ENCODE data around the gene LARP4B. TPM values are rescaled to one million over a fixed set of nuclear protein-coding genes. Genes with fewer than 3 reads are reported as not detected.
"Not testable (repeated sequence)": the region's sequence is repeated elsewhere in the genome, so short reads cannot be mapped to it uniquely, and the experiment has no call there.

The LARP4B gene
- polyA plus RNA-seq, 1 donor, result 51.3 TPM

DNA sequence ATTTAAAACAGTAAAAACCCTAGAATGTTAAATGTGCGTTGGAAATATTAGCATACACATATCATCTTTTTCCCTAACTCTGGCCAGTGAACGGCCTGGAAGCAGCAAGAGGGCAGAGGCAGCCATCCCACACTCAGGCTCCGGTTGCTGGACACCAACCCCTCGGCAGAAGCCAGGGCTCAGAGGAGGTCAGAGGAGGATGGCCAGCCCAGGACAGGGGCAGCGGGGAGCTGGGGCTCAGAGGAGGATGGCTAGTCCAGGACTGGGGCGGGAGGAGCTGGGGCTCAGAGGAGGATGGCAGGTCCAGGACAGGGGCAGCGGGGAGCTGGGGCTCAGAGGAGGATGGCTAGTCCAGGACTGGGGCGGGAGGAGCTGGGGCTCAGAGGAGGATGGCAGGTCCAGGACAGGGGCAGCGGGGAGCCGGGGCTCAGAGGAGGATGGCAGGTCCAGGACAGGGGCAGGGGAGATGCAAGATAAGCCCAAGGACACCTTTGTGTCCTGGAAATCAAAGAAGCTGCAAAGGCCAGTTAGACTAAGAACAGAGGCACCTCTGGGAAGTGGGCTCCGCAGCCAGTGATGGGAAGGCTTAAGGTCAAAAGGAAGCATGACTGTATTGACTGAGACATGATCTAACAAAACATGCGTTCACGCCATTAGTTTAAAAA is 161.3 kb downstream of the LARP4B start:
- not testable (repeated sequence) for DNase-seq

GRCh38 chr10:767794-768193 is 163.7 kb downstream of the LARP4B start:
- DNase-seq, result no peak

GRCh38 chr10:767211-767610 is 164.3 kb downstream of the LARP4B start:
- DNase-seq, result no peak

DNA sequence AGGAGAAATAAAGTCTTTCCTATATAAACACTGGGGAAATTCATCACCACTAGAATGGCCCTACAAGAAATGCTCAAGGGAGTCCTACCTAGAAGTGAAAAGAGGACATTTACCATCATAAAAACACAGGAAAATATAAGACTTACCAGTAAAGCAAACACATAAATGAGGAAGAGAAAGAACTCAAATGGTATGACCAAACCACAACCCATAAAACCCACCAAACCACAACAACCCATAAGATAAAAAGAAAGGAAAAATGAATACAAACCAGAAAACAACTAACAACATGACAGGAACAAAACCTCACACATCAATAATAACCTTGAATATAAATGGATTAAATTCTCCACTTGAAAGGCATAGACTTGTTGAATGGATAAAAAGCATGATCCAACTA is 170.1 kb downstream of the LARP4B start:
- no peak for DNase-seq

DNA sequence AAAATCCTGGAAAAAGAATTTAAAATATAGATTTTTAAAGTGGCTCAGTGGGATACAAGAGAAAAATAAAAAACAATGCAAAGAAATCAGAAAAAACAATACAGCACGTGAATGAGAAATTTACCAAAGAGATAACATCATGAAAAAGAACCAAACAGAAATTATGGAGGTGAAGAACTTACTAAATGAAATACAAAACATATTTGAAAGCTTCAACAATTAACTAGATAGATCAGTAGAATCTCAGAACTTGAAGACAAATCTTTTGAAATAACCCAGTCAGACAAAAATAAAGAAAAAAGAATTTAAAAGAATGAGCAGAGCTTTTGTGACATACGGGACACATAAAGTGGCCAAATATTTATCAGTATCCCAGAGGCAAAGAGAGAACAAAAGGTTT is 170.9 kb downstream of the LARP4B start:
- no peak for DNase-seq

GRCh38 chr10:759898-760477 is 171.5 kb downstream of the LARP4B start:
- no peak for DNase-seq

Other genes starting within 250 kb of the LARP4B start
- gene DIP2C, start 242.0 kb downstream of the LARP4B start, polyA plus RNA-seq (ENCODE audit: insufficient read length), result 21.6 TPM
- 72.2 TPM for gene GTPBP4, start 56.7 kb upstream of the LARP4B start, polyA plus RNA-seq (ENCODE audit: insufficient read length)
- gene IDI2, start 94.2 kb upstream of the LARP4B start, polyA plus RNA-seq (ENCODE audit: insufficient read length), result not detected
- gene IDI1, start 117.4 kb upstream of the LARP4B start, polyA plus RNA-seq (ENCODE audit: insufficient read length), result 63.7 TPM
- 21.0 TPM for gene WDR37, start 124.7 kb upstream of the LARP4B start, polyA plus RNA-seq (ENCODE audit: insufficient read length)